GM06990 (cell line): ENCODE measurements around the gene STUM.

Experiments
- DNase-seq: peaks from one replicate; pipeline ENCODE4 v3.0.0-alpha.2; 2011; ENCODE audit not compliant: insufficient read length; ENCODE audit errors: extremely low read depth
- H3K27me3 ChIP-seq: replicated peaks from 2 replicates; pipeline ENCODE4 v1.6.0; 2011; ENCODE audit warnings: low read length; ENCODE audit not compliant: control insufficient read depth, insufficient read depth
- H3K36me3 ChIP-seq: 2 replicates; pipeline ENCODE4 v1.5.1; 2011; ENCODE audit warnings: low read length; ENCODE audit not compliant: control insufficient read depth, insufficient read depth
- H3K4me3 ChIP-seq: replicated peaks from 2 replicates; pipeline ENCODE4 v1.5.1; 2011; ENCODE audit warnings: low read depth, mild to moderate bottlenecking, control low read depth, low read length
- TF ChIP-seq, protein P1 (sequence below): IDR thresholded peaks from 2 replicates; pipeline ENCODE4 v1.5.1; 2011; ENCODE audit warnings: low read length, control low read depth, mild to moderate bottlenecking, inconsistent platforms; ENCODE audit not compliant: insufficient read depth, poor library complexity, severe bottlenecking

The STUM gene

DNA sequence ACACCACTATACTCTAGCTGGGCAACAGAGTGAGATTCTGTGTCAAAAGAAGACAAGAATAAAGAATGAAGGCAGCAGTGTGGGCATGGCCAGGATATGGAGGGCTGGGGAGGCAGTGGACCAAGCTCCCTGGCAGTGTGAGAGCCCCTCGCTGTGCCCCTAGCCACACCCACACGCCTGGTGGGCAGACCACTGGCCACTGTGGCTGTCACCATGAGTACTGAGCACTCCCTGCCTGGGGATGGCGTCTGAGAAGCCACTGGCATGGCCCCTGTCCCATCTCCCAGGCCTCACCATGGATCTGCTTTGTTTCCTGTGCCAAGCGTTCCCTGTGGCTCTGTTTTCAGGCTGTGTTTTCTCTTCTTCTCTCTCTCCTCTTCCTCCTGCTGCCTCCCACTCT, 51.7 kb downstream of the STUM start:
- TF ChIP-seq, protein P1, sequence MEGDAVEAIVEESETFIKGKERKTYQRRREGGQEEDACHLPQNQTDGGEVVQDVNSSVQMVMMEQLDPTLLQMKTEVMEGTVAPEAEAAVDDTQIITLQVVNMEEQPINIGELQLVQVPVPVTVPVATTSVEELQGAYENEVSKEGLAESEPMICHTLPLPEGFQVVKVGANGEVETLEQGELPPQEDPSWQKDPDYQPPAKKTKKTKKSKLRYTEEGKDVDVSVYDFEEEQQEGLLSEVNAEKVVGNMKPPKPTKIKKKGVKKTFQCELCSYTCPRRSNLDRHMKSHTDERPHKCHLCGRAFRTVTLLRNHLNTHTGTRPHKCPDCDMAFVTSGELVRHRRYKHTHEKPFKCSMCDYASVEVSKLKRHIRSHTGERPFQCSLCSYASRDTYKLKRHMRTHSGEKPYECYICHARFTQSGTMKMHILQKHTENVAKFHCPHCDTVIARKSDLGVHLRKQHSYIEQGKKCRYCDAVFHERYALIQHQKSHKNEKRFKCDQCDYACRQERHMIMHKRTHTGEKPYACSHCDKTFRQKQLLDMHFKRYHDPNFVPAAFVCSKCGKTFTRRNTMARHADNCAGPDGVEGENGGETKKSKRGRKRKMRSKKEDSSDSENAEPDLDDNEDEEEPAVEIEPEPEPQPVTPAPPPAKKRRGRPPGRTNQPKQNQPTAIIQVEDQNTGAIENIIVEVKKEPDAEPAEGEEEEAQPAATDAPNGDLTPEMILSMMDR, result no peak
- H3K36me3 ChIP-seq, result no peaks in the 10 kb centered on the region
- H3K27me3 ChIP-seq, result no peaks in the 10 kb centered on the region; the same call in none of the 2 replicates
- no peak for DNase-seq
- no peak overlapping the region for H3K4me3 ChIP-seq

DNA sequence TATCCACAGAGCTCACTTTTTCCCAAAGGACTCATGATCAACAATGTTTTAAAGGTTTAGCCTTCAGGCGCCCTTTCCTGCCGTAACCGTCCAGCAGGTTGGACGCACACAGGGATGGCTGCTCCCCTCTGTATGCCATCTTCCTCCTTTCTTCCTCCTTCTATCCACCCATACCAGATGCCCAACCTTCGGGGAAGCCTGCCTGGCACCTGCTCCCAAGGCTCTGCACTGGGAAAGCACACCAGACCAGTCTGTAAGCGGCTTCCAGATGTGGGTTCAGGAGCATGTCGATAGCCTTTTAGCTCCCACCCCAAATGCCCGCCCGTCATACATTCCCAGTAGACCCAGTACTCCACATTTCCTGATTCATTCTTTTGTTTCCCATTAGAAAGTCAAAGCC, 52.9 kb downstream of the STUM start:
- TF ChIP-seq, protein P1, result no peak
- Histone ChIP-seq H3K4me3 (no peak overlapping the region), H3K36me3 (no peaks in the 10 kb centered on the region), H3K27me3 (no peaks in the 10 kb centered on the region; the same call in none of the 2 replicates)
- no peak for DNase-seq

- TF ChIP-seq, protein P1, result no peak
- no peak for DNase-seq
- Histone ChIP-seq H3K4me3 (no peak overlapping the region), H3K36me3 (no peaks in the 10 kb centered on the region), H3K27me3 (no peaks in the 10 kb centered on the region; the same call in none of the 2 replicates)
Observed at GRCh38 chr1:226602186-226603021, 53.8 kb downstream of the STUM start.

DNA sequence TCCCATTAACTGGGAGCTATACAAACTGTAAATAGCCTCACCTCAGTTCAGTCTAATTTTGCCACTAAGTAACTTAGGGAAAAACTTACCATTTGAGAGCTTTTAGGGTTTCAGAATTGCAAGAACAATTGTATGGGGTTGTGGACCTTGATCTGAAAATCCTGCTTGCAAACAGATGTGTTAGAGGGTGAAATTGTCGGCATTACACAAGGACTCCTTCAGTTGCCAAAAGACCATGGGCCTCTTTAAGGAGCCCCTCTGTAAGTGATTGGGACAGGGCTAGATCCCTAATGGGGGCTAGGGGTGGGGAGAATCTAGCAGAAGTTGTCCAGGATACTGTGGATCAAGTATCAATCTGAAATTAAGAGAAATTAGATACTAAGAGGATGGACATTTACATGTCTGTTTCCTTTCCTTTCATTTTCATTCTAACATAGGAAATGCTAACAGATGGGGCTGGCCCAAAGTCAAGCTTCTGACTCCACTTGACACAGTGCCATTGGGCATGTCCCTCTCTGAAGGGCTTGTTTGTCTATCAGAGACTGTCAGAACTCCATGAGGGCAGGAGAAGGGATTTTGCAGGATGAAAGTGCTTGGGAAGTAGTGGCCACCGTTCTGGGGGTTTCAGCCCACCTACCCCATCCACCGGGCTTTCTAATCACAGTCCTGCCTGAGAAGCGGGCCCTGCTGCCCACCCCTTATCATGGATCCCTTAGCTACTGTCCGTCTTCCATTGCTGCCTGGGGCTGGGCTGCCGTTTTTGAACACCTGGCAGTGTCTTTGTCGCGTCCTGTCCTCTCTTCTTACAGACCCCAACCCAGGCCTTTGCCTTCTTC, 54.7 kb downstream of the STUM start:
- DNase-seq, result no peak
- Histone ChIP-seq H3K4me3 (no peak overlapping the region), H3K27me3 (no peaks in the 10 kb centered on the region; the same call in none of the 2 replicates), H3K36me3 (no peaks in the 10 kb centered on the region)
- TF ChIP-seq, protein P1, result no peak

DNA sequence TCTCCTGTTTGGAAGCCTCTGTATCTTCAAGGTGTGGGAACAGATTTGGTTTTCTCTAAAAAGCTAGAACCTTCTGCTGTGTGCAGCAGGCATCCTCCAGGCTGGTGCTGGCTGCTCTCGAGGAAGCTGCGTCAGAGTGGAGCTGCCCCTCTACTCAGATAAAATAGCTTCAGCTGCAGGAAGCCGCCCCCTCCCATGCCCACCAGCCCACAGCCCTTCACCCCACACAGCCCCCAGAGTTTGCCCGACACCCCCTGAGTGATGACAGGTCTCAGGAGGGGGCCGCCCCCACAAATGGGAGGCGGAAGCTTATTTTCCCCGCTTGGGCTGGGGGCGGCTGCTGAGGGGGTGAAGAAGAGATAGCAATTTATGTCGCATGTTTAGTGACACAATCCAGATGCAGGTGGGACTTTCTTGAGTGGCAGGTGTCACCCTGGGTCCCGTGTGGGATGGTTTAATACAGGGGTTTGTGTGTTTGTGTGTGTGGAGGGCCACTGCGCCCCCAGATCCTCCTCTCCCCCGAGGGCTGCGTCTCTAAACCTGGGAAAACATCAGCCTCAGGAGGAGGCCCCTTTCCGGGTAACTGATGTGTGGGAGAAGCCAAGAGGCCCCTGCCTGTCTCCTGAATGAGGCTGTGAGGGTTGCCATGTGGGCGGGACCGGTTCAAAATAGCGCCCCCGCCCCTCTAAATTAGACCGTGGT, 55.4 kb downstream of the STUM start:
- TF ChIP-seq, protein P1, result no peak
- Histone ChIP-seq H3K27me3 (no peaks in the 10 kb centered on the region; the same call in none of the 2 replicates), H3K4me3 (no peak overlapping the region), H3K36me3 (no peaks in the 10 kb centered on the region)
- no peak for DNase-seq
